Measurements from ENCODE around the gene ERCC4. TPM values are rescaled to one million over a fixed set of nuclear protein-coding genes. Genes with fewer than 3 reads are reported as not detected.

The ERCC4 gene
- total and polyA plus RNA-seq, 2 of the 8 experiments (the other 6 are each of a cell fraction or from before 2014, with no cell fraction given), result 1.6 to 13.2 TPM

- TF ChIP-seq EZH2 (IDR thresholded peaks at IDR 0.05; ENCODE audit: low read depth, low read length, severe bottlenecking) (no peak), USF2 (IDR thresholded peaks at IDR 0.05; ENCODE audit: low read length) (no peak), RBBP5 (IDR thresholded peaks at IDR 0.05; ENCODE audit: borderline replicate concordance, low read depth, low read length) (no peak), NANOG (IDR thresholded peaks at IDR 0.05; ENCODE audit: insufficient read depth, low read depth, low read length, poor library complexity, severe bottlenecking) (no peak), ZNF274 (IDR thresholded peaks at IDR 0.05; ENCODE audit: borderline replicate concordance, extremely low read depth, low read length) (no peak), CHD2 (IDR thresholded peaks at IDR 0.05; ENCODE audit: low read length) (no peak)
Measured at GRCh38 chr16:13931845-13932244, 11.9 kb downstream of the ERCC4 start (continued).
